ENCODE data around the gene APBA2.

APBA2 gene

GRCh38 chr15:28909958-28910500 is 24.3 kb downstream of the APBA2 start:
- TF ChIP-seq EZH2 (optimal IDR thresholded peaks at IDR 0.05; ENCODE audit: low read depth, low read length) (no peak), EZH2phosphoT487 (IDR thresholded peaks at IDR 0.05; ENCODE audit: low read length) (no peak), CTCF (IDR thresholded peaks at IDR 0.05; ENCODE audit: low read length) (no peak)
- Histone ChIP-seq H3K9ac (ENCODE audit: low read length) (no peak overlapping the region), H3K36me3 (replicated peaks; ENCODE audit: insufficient read depth, low read length) (no peaks in the 10 kb centered on the region), H3F3A (ENCODE audit: insufficient read depth, low read length) (no peaks in the 10 kb centered on the region), H3K4me3 (ENCODE audit: low read length) (no peak overlapping the region), H3K9me2 (replicated peaks; ENCODE audit: insufficient read depth, low read length) (no peaks in the 10 kb centered on the region), H3K4me1 (ENCODE audit: low read length) (no peaks in the 10 kb centered on the region), H3K27ac (ENCODE audit: low read length) (no peak overlapping the region), H4K20me1 (ENCODE audit: insufficient read depth, low read length) (no peaks in the 10 kb centered on the region), H3K79me2 (ENCODE audit: low read length) (peaks cover 24% of the 10 kb centered on the region), H2AFZ (ENCODE audit: low read length) (no peak overlapping the region), H3K4me2 (ENCODE audit: low read depth, low read length) (no peak overlapping the region), H3K9me3 (replicated peaks; ENCODE audit: insufficient read depth, low read length) (no peaks in the 10 kb centered on the region), H3K27me3 (replicated peaks; ENCODE audit: insufficient read depth, low read length) (no peaks in the 10 kb centered on the region)
- no peak for DNase-seq

- no peaks in the 10 kb centered on the region for H4K20me1 ChIP-seq (ENCODE audit: insufficient read depth, low read length)
- H3K79me2 ChIP-seq (ENCODE audit: low read length) = peaks cover 30% of the 10 kb centered on the region
These were observed 25.6 kb downstream of the APBA2 start for GRCh38 chr15:28911310-28911931.

GRCh38 chr15:28912422-28912821 is 26.6 kb downstream of the APBA2 start:
- Histone ChIP-seq H3K36me3 (replicated peaks; ENCODE audit: insufficient read depth, low read length) (no peaks in the 10 kb centered on the region), H3K9me3 (replicated peaks; ENCODE audit: insufficient read depth, low read length) (no peaks in the 10 kb centered on the region), H4K20me1 (ENCODE audit: insufficient read depth, low read length) (no peaks in the 10 kb centered on the region), H3K9me2 (replicated peaks; ENCODE audit: insufficient read depth, low read length) (no peaks in the 10 kb centered on the region), H3K4me3 (ENCODE audit: low read length) (no peak overlapping the region), H3K4me1 (ENCODE audit: low read length) (no peaks in the 10 kb centered on the region), H3F3A (ENCODE audit: insufficient read depth, low read length) (no peaks in the 10 kb centered on the region), H2AFZ (ENCODE audit: low read length) (no peak overlapping the region), H3K27ac (ENCODE audit: low read length) (no peak overlapping the region), H3K79me2 (ENCODE audit: low read length) (peaks cover 20% of the 10 kb centered on the region), H3K4me2 (ENCODE audit: low read depth, low read length) (no peak overlapping the region), H3K9ac (ENCODE audit: low read length) (no peak overlapping the region), H3K27me3 (replicated peaks; ENCODE audit: insufficient read depth, low read length) (no peaks in the 10 kb centered on the region)
- DNase-seq = no peak
- TF ChIP-seq EZH2 (optimal IDR thresholded peaks at IDR 0.05; ENCODE audit: low read depth, low read length) (no peak), CTCF (IDR thresholded peaks at IDR 0.05; ENCODE audit: low read length) (no peak), EZH2phosphoT487 (IDR thresholded peaks at IDR 0.05; ENCODE audit: low read length) (no peak)

More at GRCh38 chr15:28911310-28911931, 25.6 kb downstream of the APBA2 start:
- no peak overlapping the region for H2AFZ ChIP-seq (ENCODE audit: low read length)
- no peak overlapping the region for H3K9ac ChIP-seq (ENCODE audit: low read length)
- DNase-seq = no peak
- H3K4me1 ChIP-seq (ENCODE audit: low read length) = no peaks in the 10 kb centered on the region
- no peak overlapping the region for H3K4me2 ChIP-seq (ENCODE audit: low read depth, low read length)
- H3K4me3 ChIP-seq (ENCODE audit: low read length) = no peak overlapping the region
- no peaks in the 10 kb centered on the region for H3K27me3 ChIP-seq (replicated peaks; ENCODE audit: insufficient read depth, low read length)
- H3K27ac ChIP-seq (ENCODE audit: low read length) = no peak overlapping the region
- H3K9me3 ChIP-seq (replicated peaks; ENCODE audit: insufficient read depth, low read length) = no peaks in the 10 kb centered on the region
- no peaks in the 10 kb centered on the region for H3K9me2 ChIP-seq (replicated peaks; ENCODE audit: insufficient read depth, low read length)
- H3K36me3 ChIP-seq (replicated peaks; ENCODE audit: insufficient read depth, low read length) = no peaks in the 10 kb centered on the region
- no peaks in the 10 kb centered on the region for H3F3A ChIP-seq (ENCODE audit: insufficient read depth, low read length)
- TF ChIP-seq CTCF (IDR thresholded peaks at IDR 0.05; ENCODE audit: low read length) (no peak), EZH2phosphoT487 (IDR thresholded peaks at IDR 0.05; ENCODE audit: low read length) (no peak), EZH2 (optimal IDR thresholded peaks at IDR 0.05; ENCODE audit: low read depth, low read length) (no peak)

Data from MM.1S (cell line).